SK-N-SH treated with all-trans-retinoic acid at 6 μM for 48 hours (cell line): Measurements from ENCODE around the gene NOBOX.

ENCODE experiments used
- ATAC-seq: fragments of 200-7000 bp; cut with Tn5 transposase; 3 replicates; pipeline ENCODE4 v1.9.1; 2020; ENCODE audit warnings: mild to moderate bottlenecking, moderate library complexity
- ARNTL ChIP-seq: fragments of 450-650 bp; formaldehyde crosslinking; IDR thresholded peaks from 2 replicates; pipeline ENCODE4 v1.5.0; 2020; ENCODE audit warnings: low read depth, mild to moderate bottlenecking, moderate library complexity, borderline replicate concordance
- BACH2 ChIP-seq: fragments of 250-450 bp; sonication (Bioruptor Pico); IDR thresholded peaks from 2 replicates; pipeline ENCODE4 v1.9.0; 2021; ENCODE audit warnings: mild to moderate bottlenecking, borderline replicate concordance
- CREB5 ChIP-seq: fragments of 250-450 bp; sonication (Bioruptor Pico); IDR thresholded peaks from 2 replicates; pipeline ENCODE4 v1.5.1; 2020; ENCODE audit warnings: low read depth, mild to moderate bottlenecking, moderate library complexity
- CSDC2 ChIP-seq: fragments of 250-450 bp; sonication (Bioruptor Pico); IDR thresholded peaks from 2 replicates; pipeline ENCODE4 v1.5.0; 2020; ENCODE audit warnings: mild to moderate bottlenecking, moderate library complexity
- CSRNP3 ChIP-seq: fragments of 250-450 bp; sonication (Bioruptor Pico); IDR thresholded peaks from 2 replicates; pipeline ENCODE4 v1.5.1; 2021; ENCODE audit warnings: mild to moderate bottlenecking, moderate library complexity
- ESRRG ChIP-seq: fragments of 250-450 bp; sonication (Bioruptor Pico); IDR thresholded peaks from 2 replicates; pipeline ENCODE4 v1.6.1; 2021; ENCODE audit warnings: mild to moderate bottlenecking
- GLIS3 ChIP-seq: fragments of 250-450 bp; sonication (Bioruptor Pico); IDR thresholded peaks from 2 replicates; pipeline ENCODE4 v1.5.0; 2020; ENCODE audit warnings: mild to moderate bottlenecking, moderate library complexity
- ISL1 ChIP-seq: fragments of 250-450 bp; sonication (Bioruptor Pico); IDR thresholded peaks from 2 replicates; pipeline ENCODE4 v2.1.2; 2022; ENCODE audit warnings: mild to moderate bottlenecking, moderate library complexity
- PATZ1 ChIP-seq: fragments of 250-450 bp; sonication (Bioruptor Pico); IDR thresholded peaks from 2 replicates; pipeline ENCODE4 v1.8.0; 2020; ENCODE audit warnings: mild to moderate bottlenecking, moderate library complexity, borderline replicate concordance
- RARB ChIP-seq: fragments of 250-450 bp; sonication (Bioruptor Pico); IDR thresholded peaks from 2 replicates; pipeline ENCODE4 v1.8.0; 2021; ENCODE audit warnings: mild to moderate bottlenecking, moderate library complexity
- TCF4 ChIP-seq: fragments of 250-450 bp; sonication (Bioruptor Pico); IDR thresholded peaks from 2 replicates; pipeline ENCODE4 v1.8.0; 2021; ENCODE audit warnings: mild to moderate bottlenecking, moderate library complexity, borderline replicate concordance
- TSHZ2 ChIP-seq: fragments of 250-450 bp; sonication (Bioruptor Pico); IDR thresholded peaks from 2 replicates; pipeline ENCODE4 v1.5.0; 2020; ENCODE audit warnings: mild to moderate bottlenecking, moderate library complexity
- ZC3H10 ChIP-seq: fragments of 250-450 bp; sonication (Bioruptor Pico); IDR thresholded peaks from 2 replicates; pipeline ENCODE4 v1.5.1; 2021; ENCODE audit warnings: mild to moderate bottlenecking, moderate library complexity
- ZFP3 ChIP-seq: fragments of 250-450 bp; sonication (Bioruptor Pico); IDR thresholded peaks from 2 replicates; pipeline ENCODE4 v1.5.0; 2020; ENCODE audit warnings: mild to moderate bottlenecking, moderate library complexity
- ZFP30 ChIP-seq: fragments of 450-650 bp; formaldehyde crosslinking; IDR thresholded peaks from 2 replicates; pipeline ENCODE4 v1.5.0; 2022; ENCODE audit warnings: mild to moderate bottlenecking, moderate library complexity
- ZNF565 ChIP-seq: fragments of 450-650 bp; formaldehyde crosslinking; conservative IDR thresholded peaks from 2 replicates; pipeline ENCODE4 v1.5.0; 2020; ENCODE audit warnings: low read depth, mild to moderate bottlenecking, moderate library complexity

Gene NOBOX

GRCh38 chr7:144414815-144415214 is 11.3 kb upstream of the NOBOX start (continued):
- TF ChIP-seq TSHZ2 (CRISPR knock-in tag) (no peak), BACH2 (CRISPR knock-in tag) (no peak)

DNA sequence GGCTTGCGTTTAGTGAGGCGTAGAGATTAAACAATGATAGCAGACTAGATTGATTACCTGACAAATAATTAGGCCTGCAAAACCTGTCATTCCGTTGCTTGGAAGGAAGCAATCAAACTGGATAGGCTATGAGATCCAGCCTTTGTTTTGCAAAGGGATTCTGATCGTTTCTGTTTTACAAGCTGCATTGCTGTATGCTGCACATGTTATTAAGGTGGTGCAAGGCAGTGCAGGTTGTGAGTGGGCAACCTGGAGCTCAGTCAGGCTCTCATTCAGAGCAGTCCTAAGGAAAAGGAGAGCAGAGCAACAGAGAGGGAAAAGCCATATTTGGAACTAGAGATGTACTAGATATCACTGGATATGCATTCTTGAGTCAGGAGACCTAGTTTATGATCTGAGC is 6.9 kb upstream of the NOBOX start:
- TF ChIP-seq GLIS3 = no peak
- no peak for TF ChIP-seq CSDC2
- no peak for TF ChIP-seq ISL1 (CRISPR knock-in tag)
- TF ChIP-seq ZC3H10 (CRISPR knock-in tag) = no peak
- TF ChIP-seq ZNF565 = no peak
- TF ChIP-seq, all 23 proteins: peak for 0

GRCh38 chr7:144408121-144408520 is 4.6 kb upstream of the NOBOX start:
- TF ChIP-seq ZFP30 (CRISPR knock-in tag) (no peak), CSRNP3 (CRISPR knock-in tag) (no peak), CSDC2 (no peak)
- no peak for ATAC-seq

More for the DNA sequence above, 6.9 kb upstream of the NOBOX start:
- no peak for ATAC-seq

- ATAC-seq = no peak
- TF ChIP-seq RARB (CRISPR knock-in tag) (no peak), CREB5 (CRISPR knock-in tag) (no peak), PATZ1 (CRISPR knock-in tag) (no peak), CSRNP3 (CRISPR knock-in tag) (no peak), GLIS3 (no peak)
These were observed 3.9 kb upstream of the NOBOX start for GRCh38 chr7:144407266-144407931.

DNA sequence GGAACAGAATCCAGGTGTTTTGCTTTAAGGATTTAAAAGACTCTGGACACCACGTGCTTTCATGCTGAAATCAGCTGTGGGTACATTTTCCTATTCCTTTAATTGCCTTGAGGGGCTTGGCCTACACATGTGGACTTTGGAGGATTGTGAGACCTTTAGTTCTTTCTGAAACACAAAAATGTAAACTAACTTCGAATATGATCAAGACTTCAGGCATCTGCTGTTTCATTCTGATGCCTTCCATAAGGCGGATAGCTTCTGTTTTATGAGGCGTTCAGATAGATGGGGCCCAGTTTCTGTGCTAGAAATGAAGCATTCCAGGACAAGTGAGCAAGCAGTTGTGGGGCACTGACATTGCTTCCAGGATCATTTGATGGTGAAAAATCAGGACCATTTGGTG is 1.5 kb upstream of the NOBOX start:
- ATAC-seq = no peak
- TF ChIP-seq BACH2 (CRISPR knock-in tag) (no peak), ZFP3 (CRISPR knock-in tag) (no peak), TCF4 (CRISPR knock-in tag) (no peak), PATZ1 (CRISPR knock-in tag) (no peak), ZFP30 (CRISPR knock-in tag) (no peak), ARNTL (CRISPR knock-in tag) (no peak), CREB5 (CRISPR knock-in tag) (no peak), ESRRG (CRISPR knock-in tag) (no peak), GLIS3 (no peak), ZNF565 (no peak)
